ENCODE results near the gene SULF2.
"Not testable (repeated sequence)": the region's sequence is repeated elsewhere in the genome, so short reads cannot be mapped to it uniquely, and the experiment has no call there.

The SULF2 gene

DNA sequence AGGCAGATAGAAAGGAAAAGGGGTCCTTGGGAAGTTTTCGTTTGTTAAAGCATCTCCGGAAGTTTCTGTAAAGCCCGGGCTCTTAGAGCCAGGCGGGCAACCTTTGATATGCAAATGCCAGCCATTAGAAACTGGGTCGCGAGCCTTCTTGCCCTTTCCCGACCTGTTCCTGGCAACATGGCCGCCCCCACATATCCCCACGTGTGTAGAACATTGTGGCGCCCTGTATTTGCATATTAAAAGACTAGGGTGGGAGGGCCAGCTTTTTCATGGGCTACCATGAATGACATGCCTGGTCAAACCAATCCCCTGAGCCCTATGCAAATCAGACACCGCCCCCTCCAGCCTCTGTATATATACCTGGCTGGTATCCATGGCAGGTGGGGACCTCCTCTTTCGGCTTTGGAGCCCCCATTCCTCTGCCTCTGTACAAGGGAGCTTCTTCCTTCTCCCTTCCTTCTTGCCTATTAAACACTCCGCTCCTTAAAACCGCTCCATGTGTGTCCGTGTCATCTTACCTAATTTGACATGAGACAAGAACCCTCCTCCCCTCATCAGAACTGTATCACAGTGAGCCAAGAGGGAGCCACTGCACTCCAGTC is 19.0 kb upstream of the SULF2 start:
- not testable (repeated sequence) for DNase-seq

DNA sequence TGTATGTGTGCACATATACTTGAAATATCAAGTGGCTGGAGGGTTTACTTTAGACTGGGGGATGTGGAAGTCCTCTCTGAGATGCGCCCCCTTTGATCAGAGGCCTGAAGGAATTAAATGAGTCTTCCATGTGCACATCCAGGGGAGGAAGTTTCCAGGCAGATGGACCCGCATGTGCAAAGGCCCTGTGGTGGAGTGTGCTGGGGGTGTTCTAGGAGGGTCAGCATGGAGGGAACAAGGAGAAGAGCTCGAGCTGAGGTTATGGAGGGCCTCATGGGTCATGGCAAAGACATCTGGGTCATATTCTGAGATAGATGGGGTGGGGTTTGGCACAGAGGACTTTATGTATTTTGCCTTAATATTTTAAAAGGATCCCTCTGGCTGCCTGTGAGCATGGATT is 17.7 kb upstream of the SULF2 start:
- DNase-seq = no peak

DNA sequence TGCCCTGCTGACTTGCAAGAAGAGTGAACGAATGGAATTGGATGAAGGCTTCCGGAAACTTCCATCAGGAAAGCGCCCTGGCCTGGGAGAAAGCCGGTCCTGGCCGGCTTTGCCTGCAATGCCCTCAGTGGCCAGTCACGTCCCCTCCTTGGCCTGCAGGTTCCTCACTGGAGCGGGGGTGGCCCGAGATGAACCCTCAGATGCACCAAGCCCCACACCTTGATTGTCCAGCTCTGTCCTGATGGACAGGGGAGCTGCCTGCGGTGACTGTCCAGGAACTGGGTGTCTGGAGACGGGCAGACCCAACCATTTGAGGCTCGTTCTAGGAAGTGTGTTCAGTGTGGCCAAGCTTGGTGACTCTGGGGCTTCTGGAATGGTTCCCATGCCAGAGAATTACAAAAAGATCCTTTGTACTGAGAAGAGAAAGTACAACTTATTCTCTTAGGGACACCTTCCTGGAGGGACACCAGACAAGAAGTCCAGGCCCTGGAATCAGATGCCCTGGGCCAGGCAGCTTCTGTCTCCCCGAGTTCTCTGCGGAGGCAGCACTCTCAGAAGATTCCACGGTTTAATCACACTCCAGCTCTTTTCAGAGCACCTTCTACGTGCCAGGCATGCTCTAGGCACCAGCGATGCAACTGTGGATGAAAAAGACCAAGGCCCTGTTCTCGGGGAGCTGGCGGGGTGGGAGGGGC is 17.1 kb upstream of the SULF2 start:
- no peak for DNase-seq

DNA sequence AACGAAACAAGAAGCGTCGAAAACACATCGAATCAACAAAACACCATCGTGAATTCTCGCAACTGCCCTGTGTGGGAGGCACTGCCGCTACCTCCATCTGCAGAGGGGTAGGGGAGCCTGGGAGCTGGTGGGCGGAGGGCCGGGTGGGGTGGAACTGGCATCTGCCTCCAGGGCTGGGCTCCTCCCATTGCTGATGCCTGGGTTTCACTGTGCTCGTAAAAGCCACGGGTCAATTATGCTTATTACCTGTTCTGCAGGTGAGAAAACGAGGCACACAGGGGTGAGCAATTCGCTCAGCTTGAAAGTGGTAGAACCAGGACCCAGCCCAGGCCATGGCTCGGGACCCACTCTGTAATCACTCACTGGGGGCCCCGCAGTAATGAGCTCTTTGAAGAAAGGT is 16.5 kb upstream of the SULF2 start:
- DNase-seq = no peak

DNA sequence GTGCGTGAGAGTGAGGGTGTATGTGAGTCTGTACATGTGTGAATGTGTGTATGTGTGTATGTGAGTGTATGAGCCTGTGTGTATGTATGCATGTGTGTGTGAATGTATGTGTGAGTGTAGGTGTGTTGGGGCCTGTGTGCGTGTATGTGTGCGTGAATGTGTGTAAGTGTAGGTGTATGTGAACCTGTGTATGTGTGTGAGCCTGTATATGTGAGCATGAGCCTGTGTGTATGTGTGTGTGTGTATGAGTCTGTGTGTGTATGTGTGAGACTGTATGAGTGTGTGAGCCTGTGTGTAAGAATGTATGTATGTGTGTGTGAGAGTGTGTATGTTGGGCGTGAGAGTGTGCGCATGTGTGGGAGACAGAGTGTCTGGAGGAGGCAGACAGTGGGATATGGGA is 15.8 kb upstream of the SULF2 start:
- no peak for DNase-seq

DNA sequence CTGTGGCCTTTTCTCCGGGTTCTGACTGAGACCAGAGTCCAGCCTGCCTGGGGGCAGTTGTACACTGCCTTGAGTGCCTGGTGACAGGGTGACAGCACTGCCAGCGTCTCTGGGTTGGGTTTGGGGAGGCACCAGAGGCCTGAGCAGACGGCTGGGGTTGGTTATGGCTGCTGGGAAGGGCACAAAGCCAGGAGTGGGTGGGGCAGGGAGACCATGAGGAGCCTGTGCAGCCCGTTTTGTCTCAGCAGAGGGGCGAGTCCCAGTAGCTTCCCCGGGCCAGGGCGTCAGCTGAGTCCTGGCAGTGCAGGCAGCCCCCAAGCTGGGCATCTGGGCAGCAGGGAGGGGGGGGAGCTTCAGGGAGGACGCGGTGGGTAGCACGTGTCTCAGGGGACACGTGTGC is 15.3 kb upstream of the SULF2 start:
- no peak for DNase-seq

DNA sequence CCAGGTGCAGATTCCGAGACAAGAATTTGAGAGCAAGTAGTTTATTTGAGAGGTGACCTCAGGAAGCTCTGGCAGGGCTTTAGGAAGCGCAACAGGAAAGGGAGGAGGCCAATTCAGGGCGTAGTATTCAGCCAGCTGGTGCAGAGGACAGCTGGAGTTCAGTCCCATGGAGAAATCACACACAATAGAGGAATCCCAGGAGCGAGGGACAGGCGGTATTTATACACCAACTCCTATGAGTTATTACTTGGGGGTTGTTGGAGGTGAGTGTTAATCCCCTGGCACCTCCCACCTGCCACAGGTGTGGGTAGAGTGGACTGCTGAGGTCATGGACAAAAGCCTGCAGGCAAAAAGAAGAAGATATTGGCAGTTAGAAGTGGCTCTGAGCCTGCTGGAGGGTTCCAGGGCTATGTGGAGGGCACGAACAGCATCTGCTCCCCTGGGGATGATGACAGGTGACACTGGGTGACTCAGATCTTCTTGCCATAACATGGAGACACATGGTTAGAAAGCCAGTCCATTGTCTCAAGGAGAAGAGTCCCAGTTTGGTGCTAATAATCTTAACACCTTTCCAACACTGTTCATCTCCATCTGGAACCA is 13.9 kb upstream of the SULF2 start:
- no peak for DNase-seq

DNA sequence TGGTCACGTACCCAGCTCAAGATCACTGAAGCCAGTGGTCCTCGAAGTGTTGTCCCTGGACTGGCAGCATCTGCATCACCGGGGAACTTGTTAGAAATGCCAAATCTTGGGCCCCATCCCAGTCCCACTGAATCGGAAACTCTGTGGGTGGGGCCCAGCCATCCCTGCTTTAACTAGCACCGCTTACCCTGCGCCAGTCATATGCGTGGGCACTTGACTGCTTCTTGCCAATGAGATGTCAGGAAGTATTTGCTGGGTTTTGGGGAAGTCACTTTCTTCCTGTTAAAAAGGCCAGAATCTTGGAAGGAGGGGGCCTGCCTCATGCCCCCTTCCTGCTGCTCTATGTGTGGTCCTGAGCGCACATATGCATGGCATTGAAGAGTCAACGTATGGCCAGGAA is 11.7 kb upstream of the SULF2 start:
- no peak for DNase-seq

DNA sequence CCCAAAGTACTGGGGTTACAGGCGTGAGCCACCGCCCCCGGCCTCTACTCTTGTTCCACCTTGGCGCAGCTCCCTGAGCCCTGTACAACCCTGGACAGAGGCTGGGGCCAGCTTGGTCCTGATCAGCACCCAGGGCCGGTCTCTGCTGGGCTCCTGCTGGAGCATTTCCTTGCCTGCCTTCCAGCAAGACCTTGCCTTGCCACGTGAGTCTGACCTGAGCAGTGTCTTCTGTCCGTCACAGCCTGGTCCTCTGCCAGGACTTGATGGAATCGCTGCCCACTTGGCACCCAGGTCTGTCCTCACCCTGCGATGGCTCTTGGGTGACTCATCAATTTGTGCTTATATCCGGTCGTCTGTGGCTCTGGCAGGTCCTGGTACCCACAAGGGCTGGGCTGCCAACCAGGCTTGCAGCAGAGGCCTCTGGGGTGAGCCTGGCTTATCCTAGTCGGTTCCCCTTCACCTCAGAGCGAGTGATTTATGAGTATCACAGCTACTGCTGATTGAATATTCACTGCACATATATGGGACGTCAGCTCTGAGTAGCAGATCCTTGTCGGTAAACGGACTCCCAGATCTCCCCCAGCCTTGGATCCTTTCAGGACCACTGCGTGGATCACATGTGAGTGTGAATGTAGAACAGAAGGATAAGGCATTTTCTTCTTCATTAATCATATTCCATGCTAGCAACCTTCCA is 10.1 kb upstream of the SULF2 start:
- no peak for DNase-seq

DNA sequence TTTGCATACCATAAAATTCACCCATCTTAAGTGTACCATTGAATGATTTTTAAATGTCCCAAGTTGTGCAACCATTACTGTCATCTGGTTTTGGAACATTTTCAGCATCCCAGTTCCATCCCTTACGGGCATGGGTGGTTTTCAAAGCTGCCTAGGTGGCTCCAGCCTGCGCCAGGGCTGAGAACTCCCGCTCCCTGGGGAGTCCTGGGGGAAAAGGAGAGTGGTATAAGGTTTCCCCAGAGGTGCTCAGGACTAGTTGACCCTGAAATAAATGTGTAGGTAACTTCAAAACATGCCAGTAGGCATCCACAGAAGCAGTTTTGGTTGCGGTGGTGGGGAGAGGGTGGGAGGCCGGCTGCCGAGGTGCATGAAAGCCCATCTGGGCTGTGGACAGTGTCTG is 9.0 kb upstream of the SULF2 start:
- DNase-seq = not testable (repeated sequence)

DNA sequence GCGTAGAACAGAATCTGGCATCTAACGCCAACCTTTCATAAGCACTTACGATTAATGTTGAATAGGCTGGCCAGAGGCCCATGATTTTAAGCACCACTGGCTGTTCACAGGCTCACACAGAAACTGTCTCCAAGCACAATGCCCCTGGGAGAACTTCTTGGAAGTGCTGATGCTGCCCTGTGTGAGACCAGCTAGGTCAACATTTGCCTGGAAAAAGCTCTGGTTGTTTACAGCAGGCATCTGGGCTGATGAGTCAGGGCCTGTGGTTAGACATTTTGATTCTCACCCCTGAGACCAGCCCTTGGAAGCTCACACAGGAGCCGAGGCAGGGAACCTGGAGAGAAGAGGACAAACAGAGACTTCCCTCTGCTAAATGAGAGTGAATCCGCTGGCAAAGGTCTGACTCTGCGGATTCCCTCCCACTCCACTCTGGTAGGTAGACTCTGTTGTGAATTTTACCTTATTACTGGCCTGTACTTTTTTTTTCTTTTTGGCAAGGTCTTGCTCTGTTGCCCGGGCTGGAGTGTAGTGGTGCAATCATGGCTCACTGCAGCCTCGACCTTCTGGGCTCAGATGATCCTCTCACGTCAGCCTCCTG is 6.8 kb upstream of the SULF2 start:
- DNase-seq = no peak

DNA sequence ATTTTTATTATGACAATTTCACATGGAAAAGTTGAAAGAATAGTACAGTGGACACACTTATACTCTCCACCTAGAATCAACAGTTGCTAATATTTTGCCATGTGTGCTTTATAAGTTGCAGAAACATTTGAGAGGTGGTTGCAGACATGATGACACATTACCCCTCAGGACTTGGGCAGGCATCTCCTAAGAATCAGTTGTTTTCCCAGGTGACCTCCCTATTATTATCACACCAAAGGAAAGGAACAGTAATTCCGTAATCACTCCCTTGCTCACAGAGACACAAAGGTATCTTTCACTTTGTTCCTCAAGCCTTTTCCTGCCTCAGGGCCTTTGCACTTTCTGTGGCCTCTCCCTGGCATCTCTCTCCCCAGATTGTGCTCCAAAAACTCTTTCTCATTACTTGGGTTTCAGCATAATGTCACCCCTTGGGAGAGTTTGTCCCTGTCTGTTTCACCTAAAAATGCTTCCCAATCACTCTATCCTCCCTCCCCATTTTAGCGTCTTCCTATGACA is 5.9 kb upstream of the SULF2 start:
- no peak for DNase-seq

DNA sequence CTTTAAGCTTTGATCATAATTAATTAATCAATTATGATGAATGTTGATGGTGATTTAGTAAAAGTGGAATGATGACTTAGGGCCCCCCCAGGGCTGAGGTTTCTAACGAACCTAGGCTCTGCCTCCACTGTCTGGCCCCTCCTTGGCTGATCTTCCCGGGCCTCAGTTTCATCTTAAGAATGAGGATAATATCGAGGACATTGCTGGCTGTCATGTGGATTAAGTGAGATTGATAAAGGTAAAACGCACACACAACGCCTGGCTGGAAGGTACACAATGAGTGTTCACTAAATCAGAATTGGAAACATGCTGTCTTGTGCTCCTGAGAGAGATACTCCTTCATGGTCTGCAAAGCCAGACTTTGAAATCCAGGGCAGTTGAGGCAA is 5.3 kb upstream of the SULF2 start:
- DNase-seq = no peak

DNA sequence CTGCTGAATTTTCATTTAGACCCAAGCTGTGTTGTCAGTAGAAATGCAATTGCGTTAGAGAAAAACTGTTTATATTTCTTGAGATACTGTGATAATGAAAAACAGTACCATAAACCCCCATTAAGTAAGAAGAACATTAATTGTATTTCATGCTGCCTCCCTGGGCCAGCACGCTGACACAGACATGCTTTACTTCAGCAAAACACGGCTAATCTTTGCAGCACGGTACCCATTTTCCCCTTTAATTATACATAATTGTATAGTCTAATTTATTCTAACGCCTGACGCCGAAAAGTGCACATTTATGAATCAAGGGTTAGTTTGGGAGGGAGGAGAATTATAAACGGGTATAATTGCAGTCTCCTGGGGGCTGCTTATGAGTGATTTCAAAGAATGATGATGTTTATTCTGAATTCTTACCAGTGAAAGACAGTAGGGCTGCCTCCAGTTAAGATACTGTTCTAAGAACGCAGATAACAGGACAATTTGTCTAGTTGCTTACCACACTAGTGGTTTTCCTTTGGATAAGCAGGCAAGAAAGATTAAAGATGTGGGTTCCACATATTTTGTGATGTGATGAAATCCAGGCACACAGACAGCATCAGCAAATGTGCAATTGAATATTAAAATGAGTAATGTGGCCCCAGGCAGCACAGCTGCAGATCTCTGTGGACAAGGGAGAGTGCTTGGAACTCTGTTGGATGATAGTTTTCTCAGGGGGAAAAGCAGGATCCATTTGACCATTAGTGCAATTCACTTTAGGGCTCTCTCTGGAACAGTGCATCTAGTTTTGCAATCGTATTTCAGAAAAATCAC is 4.7 kb upstream of the SULF2 start:
- DNase-seq = no peak

DNA sequence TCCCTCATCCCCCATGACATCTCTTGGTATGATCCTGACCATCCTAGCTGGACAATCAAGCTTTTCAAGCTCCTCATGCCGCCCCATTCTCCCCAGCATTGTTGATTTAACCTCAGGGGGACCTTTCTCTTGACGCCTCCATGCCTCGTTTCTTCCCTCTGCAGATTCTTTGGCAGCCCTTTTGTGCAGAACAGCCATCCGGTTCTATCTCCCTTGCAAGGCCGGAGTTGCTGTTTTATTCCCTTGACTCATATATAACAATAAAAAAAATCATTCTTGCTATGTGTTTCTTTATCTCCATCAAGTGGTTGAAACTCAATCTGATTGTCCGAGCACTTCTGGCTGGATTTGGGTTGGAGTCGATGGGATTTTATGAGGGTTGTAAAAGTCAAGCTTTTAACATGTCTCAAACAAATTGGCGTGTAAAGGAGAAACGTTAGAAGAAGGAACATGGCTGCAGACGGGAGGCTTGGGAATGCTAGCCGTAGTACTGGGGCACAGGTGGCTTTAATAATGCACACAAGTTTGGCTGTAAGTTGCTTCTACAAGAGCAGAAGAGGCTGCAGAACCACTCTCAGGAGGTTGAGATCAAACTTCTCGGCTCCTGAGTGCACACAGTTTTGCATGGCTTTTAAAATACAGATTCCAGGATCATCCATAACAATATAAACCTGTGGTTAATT is 3.9 kb upstream of the SULF2 start:
- DNase-seq = no peak

DNA sequence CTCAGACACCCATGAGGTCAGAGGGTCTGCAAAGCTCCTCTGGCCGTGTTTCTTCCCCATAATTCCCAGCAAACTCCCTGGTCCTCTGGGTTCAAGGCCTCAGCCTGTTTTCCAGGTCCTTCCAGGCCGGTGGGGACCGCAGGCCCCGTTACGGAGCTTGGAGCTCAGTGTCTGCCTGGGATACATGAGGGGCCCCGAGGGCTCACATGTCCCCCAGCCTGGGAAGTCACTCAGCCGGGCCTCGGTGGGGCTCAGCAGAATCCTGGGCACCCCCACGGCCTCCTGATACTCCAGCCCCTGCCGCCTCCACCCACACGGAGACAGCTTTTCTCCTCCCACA is 3.4 kb upstream of the SULF2 start:
- no peak for DNase-seq

DNA sequence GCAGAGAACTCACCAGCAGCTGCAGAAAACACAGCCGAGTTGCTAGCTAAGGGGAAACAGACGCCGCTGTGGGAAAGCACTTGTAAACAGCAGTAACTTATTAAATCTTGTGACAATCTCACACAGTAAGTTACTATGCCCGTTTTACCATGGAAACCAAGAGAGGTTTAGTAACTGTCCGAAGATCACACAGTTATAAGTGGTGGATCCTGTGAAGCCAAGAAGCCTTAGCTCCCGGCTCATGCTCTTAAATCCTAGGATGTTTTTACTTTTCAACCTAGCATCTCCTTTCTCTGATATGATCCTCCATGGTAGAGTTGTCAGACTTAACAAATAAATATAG is 1.5 kb upstream of the SULF2 start:
- no peak for DNase-seq

DNA sequence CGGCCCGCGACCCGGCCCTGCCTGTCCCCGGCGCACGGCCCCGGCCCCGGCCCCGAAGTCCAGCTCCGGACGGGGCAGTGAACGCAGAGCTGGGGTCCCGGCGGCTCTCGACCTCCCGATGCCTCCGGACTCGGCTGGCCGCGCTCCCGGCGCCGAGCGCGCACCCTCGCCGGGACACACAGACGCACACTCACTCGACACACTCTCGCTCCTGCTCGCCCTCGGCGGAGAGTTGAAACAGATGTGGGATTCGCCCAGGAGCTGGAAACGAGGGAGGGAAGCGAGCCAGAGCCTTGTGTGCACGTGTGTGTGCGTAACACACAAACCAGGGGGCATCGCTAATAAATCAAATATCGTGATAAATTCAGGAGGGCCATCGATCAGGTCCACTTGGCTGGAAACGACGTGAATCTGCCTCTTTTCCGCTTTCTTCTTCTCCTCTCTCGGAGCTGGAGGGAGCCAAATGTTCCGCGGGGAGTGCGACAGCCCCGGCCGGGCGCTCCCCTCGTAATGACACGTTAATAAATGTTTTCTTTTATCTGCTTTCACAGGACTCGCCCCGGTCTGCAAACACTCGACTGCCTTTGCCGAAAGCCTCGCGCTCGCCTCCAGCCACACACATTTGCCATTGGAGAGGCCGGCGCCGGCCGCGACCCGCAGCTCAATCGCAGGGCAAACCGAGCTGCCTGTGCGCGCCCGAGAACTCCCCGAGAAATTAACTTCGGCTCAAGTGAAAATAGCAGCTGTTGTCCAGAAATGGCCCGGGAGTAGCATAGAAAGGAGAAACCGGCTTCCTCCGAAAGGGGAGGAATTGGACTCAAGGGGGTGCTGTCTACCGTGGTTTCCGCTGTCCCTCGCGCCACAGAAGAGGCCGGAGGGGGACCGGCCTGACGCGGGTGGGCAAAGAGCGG is 828 bp upstream of the SULF2 start:
- peak; percentile 66 for DNase-seq

DNA sequence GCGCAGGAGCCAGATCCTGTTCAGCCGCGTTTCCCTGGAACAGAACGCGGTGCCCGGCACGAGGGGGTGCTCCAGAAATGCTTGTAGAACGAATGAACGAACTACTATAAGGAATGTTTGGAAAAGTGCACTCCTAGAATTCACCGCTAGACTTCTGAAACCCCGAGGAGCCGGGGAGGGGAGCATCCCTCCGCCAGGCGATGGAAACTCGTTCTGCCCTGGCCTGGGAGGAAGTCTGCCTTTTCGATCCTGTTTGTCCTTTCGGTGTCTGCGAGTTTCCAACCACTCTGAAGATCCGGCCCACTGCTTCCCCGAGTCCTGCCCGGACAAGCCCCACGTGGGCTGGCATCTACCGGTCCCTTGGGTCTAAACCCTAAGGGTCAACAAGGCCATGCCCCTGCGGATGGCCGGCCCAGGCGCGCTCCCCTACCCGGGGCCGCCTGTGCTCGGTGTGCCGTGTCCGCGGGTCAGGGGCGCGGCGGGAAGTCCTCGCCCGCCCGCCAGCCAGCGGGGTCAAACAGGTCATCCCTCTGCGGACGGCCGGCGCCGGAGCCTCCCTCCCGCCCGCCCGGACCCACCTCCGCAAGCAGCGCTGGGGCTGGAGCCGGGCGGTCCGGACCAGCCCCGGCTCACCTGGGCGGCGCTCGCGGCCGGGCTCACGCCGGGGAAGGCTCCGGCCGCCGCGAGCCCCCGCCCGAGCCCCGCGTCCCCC is 526 bp downstream of the SULF2 start:
- no peak for DNase-seq

DNA sequence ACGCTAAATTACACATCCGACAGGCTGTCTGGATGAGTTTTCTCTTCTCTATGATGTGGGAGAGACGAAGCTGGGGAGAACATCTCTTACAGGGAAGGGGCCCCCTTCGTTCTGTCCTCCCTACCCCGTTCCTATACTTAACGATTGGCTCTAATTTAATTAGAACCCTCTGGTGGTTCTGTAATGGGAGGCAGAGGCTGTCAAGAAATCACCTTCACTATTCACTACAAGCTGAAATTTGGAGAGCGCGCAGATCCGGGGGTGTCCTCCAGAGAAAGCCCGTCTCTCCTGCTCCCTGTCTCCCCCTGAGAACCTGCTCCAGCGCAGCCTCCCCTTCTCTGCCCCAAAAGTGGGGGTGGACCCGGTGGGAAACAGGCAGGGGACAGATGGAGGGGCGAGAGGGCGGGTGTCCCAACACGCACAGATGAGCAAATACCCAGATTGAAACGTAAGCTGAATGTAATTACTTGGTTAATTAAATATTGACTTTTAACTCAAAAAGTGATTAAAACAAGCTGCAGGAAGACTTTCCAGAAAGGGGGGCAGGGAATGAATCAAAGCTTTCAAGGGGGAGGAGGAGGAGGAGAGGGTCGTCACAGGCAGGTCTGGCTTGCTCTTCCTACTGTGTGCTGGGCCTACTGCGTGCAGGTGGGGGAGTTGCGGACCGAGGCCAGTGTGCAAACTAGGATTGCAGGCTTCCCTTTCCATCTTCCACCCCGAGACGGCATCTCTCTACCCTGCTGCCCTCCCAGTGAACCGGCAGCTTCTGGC is 1.3 kb downstream of the SULF2 start:
- no peak for DNase-seq
